HepG2 (cell line): Measurements from ENCODE around the gene IGFBP6. TPM values are rescaled to one million over a fixed set of nuclear protein-coding genes. Genes with fewer than 3 reads are reported as not detected.

ENCODE experiments used
- CREB1 ChIP-seq, 2 experiments: fragments of 450-650 bp in 1 of 2; IDR thresholded peaks; 2 replicates each; pipeline ENCODE4 v1.6.1; 2016 to 2017; ENCODE audit warnings: control low read depth in 1 of 2, mild to moderate bottlenecking in 1 of 2, missing compliant biosample characterization in 1 of 2, missing genetic modification characterization in 1 of 2
- GATA4 ChIP-seq: sonication (generic); IDR thresholded peaks from 2 replicates; pipeline ENCODE4 v1.6.1; 2016; ENCODE audit warnings: antibody characterized with exemption, low read depth, borderline replicate concordance
- KLF6 ChIP-seq: IDR thresholded peaks from 2 replicates; pipeline ENCODE4 v1.8.0; 2016; ENCODE audit warnings: missing biosample characterization, missing genetic modification reagents
- NFKB2 ChIP-seq: sonication (generic); formaldehyde crosslinking; IDR thresholded peaks from 2 replicates; pipeline ENCODE4 v1.4.0; 2020; ENCODE audit warnings: missing genetic modification reagents, borderline replicate concordance
- NR2F2 ChIP-seq: IDR thresholded peaks from 2 replicates; pipeline ENCODE4 v1.6.1; 2012; ENCODE audit warnings: low read depth, inconsistent platforms, borderline replicate concordance
- ZFP1 ChIP-seq: IDR thresholded peaks from 2 replicates; pipeline ENCODE4 v1.6.1; 2016
- ZFX ChIP-seq: sonication (generic); formaldehyde crosslinking; IDR thresholded peaks from 2 replicates; pipeline ENCODE4 v1.4.0; 2020; ENCODE audit warnings: mild to moderate bottlenecking, low read depth, missing genetic modification reagents, moderate library complexity
- polyA plus RNA-seq, 8 experiments: library from polyadenylated mRNA; depleted of rRNA in 3 of 8; stranded (reverse) in 7 of 8; unstranded in 1 of 8; fragments of >200 nt; fragmentation: Illumina TruSeq in 4 of 8; extraction: Trizol in 4 of 8; gene quantifications; 2 replicates each; pipeline versions ENCODE4 v1.2.1 to v1.2.3, GENCODE V29; 2011 to 2016; ENCODE audit warnings: low read depth in 4 of 8, missing spikeins in 1 of 8, mixed read lengths in 1 of 8; ENCODE audit not compliant: insufficient read depth in 1 of 8
- total RNA-seq, 5 experiments: library from RNA; depleted of rRNA; stranded (reverse); fragments of >200 nt; fragmentation: Illumina TruSeq; extraction: Trizol; gene quantifications; 2 replicates each; pipeline ENCODE4 v1.2.3, GENCODE V29; 2016; ENCODE audit warnings: low read depth in 1 of 5
- TF ChIP-seq, protein P1 (sequence below): sonication (generic); formaldehyde crosslinking; IDR thresholded peaks from 2 replicates; pipeline ENCODE4 v1.5.1; 2020; ENCODE audit warnings: mild to moderate bottlenecking, missing genetic modification reagents, borderline replicate concordance
- TF ChIP-seq, protein P2 (sequence below): IDR thresholded peaks from 2 replicates; pipeline ENCODE4 v1.6.1; 2012; ENCODE audit warnings: low read length, improper control_type of control experiment
- TF ChIP-seq, protein P3 (sequence below): sonication (generic); formaldehyde crosslinking; IDR thresholded peaks from 2 replicates; pipeline ENCODE4 v1.8.0; 2022; ENCODE audit warnings: missing genetic modification reagents, mild to moderate bottlenecking, borderline replicate concordance

The IGFBP6 gene
- total and polyA plus RNA-seq, 2 of the 13 experiments (the other 11 are each of a cell fraction or from before 2014, with no cell fraction given) = 3.9 to 25.2 TPM

DNA sequence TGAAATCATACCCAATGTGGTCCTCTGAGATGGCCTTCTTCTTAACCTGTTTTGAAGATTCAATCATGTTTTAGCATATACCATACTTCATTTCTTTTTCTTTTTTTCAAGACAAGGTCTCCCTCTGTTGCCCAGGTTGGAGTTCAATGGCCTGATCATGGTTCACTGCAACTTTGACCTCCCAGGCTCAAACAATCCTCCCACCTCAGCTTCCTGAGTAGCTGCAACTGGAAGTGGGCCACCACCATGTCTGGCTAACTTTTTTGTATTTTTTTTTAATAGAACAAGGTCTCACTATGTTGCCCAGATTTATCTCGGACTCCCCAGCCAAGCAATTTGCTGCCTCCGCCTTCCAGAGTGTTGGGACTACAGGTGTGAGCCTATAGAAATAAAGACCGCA lies 36.3 kb downstream of the IGFBP6 start (continued):
- TF ChIP-seq, protein P1, sequence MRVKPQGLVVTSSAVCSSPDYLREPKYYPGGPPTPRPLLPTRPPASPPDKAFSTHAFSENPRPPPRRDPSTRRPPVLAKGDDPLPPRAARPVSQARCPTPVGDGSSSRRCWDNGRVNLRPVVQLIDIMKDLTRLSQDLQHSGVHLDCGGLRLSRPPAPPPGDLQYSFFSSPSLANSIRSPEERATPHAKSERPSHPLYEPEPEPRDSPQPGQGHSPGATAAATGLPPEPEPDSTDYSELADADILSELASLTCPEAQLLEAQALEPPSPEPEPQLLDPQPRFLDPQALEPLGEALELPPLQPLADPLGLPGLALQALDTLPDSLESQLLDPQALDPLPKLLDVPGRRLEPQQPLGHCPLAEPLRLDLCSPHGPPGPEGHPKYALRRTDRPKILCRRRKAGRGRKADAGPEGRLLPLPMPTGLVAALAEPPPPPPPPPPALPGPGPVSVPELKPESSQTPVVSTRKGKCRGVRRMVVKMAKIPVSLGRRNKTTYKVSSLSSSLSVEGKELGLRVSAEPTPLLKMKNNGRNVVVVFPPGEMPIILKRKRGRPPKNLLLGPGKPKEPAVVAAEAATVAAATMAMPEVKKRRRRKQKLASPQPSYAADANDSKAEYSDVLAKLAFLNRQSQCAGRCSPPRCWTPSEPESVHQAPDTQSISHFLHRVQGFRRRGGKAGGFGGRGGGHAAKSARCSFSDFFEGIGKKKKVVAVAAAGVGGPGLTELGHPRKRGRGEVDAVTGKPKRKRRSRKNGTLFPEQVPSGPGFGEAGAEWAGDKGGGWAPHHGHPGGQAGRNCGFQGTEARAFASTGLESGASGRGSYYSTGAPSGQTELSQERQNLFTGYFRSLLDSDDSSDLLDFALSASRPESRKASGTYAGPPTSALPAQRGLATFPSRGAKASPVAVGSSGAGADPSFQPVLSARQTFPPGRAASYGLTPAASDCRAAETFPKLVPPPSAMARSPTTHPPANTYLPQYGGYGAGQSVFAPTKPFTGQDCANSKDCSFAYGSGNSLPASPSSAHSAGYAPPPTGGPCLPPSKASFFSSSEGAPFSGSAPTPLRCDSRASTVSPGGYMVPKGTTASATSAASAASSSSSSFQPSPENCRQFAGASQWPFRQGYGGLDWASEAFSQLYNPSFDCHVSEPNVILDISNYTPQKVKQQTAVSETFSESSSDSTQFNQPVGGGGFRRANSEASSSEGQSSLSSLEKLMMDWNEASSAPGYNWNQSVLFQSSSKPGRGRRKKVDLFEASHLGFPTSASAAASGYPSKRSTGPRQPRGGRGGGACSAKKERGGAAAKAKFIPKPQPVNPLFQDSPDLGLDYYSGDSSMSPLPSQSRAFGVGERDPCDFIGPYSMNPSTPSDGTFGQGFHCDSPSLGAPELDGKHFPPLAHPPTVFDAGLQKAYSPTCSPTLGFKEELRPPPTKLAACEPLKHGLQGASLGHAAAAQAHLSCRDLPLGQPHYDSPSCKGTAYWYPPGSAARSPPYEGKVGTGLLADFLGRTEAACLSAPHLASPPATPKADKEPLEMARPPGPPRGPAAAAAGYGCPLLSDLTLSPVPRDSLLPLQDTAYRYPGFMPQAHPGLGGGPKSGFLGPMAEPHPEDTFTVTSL = no peak
- TF ChIP-seq ZFP1 (CRISPR knock-in tag) = no peak
- TF ChIP-seq NR2F2 = 0 out of 2 replicates have a peak, but pooled peaks have one; percentile 19
- TF ChIP-seq CREB1 (IDR thresholded peaks at IDR 0.05) = no peak
- TF ChIP-seq CREB1 (CRISPR knock-in tag; IDR thresholded peaks at IDR 0.05) = no peak
- TF ChIP-seq NFKB2 (CRISPR knock-in tag) = no peak
- TF ChIP-seq, protein P2, sequence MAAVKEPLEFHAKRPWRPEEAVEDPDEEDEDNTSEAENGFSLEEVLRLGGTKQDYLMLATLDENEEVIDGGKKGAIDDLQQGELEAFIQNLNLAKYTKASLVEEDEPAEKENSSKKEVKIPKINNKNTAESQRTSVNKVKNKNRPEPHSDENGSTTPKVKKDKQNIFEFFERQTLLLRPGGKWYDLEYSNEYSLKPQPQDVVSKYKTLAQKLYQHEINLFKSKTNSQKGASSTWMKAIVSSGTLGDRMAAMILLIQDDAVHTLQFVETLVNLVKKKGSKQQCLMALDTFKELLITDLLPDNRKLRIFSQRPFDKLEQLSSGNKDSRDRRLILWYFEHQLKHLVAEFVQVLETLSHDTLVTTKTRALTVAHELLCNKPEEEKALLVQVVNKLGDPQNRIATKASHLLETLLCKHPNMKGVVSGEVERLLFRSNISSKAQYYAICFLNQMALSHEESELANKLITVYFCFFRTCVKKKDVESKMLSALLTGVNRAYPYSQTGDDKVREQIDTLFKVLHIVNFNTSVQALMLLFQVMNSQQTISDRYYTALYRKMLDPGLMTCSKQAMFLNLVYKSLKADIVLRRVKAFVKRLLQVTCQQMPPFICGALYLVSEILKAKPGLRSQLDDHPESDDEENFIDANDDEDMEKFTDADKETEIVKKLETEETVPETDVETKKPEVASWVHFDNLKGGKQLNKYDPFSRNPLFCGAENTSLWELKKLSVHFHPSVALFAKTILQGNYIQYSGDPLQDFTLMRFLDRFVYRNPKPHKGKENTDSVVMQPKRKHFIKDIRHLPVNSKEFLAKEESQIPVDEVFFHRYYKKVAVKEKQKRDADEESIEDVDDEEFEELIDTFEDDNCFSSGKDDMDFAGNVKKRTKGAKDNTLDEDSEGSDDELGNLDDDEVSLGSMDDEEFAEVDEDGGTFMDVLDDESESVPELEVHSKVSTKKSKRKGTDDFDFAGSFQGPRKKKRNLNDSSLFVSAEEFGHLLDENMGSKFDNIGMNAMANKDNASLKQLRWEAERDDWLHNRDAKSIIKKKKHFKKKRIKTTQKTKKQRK = no peak
- TF ChIP-seq GATA4 = no peak
- no peak for TF ChIP-seq KLF6 (CRISPR knock-in tag)
- no peak for TF ChIP-seq ZFX (CRISPR knock-in tag)
- TF ChIP-seq, protein P3, sequence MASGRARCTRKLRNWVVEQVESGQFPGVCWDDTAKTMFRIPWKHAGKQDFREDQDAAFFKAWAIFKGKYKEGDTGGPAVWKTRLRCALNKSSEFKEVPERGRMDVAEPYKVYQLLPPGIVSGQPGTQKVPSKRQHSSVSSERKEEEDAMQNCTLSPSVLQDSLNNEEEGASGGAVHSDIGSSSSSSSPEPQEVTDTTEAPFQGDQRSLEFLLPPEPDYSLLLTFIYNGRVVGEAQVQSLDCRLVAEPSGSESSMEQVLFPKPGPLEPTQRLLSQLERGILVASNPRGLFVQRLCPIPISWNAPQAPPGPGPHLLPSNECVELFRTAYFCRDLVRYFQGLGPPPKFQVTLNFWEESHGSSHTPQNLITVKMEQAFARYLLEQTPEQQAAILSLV (CRISPR knock-in tag) = no peak
